ENCODE measurements around the gene DYNLT1.
"Not testable (repeated sequence)": the region's sequence is repeated elsewhere in the genome, so short reads cannot be mapped to it uniquely, and the experiment has no call there.

The DYNLT1 gene

GRCh38 chr6:158672726-158673125 lies 28.2 kb upstream of the DYNLT1 start:
- no peak for DNase-seq (ENCODE audit: low read depth in 1 of 2, low spot score in 1 of 2)
- TF ChIP-seq JUND (IDR thresholded peaks at IDR 0.05; ENCODE audit: low read depth), result no peak
- in situ Hi-C loops (cut with HindIII; ENCODE audit: low pct_unique_long_range_greater_than_20kb, low sequenced_read_pairs), result no loop called here

DNA sequence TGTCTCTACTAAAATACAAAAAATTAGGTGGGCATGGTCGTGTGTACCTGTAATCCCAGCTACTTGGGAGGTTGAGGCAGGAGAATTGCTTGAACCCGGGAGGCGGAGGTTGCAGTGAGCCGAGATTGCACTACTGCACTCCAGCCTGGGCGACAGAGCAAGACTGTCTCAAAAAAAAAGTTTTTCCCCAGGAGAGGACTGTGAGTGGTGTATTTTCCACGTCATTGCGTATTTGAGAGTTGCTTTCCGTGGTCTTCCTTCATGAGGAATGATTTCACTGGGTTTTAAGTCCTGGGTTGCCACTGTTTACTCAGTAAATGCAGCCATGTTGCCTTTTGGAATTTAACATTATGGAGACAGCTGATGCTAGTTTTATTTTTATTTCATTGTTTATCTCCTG lies 27.6 kb upstream of the DYNLT1 start:
- in situ Hi-C loops (cut with HindIII; ENCODE audit: low pct_unique_long_range_greater_than_20kb, low sequenced_read_pairs); DNase-seq (ENCODE audit: low read depth in 1 of 2, low spot score in 1 of 2): not testable (repeated sequence)

DNA sequence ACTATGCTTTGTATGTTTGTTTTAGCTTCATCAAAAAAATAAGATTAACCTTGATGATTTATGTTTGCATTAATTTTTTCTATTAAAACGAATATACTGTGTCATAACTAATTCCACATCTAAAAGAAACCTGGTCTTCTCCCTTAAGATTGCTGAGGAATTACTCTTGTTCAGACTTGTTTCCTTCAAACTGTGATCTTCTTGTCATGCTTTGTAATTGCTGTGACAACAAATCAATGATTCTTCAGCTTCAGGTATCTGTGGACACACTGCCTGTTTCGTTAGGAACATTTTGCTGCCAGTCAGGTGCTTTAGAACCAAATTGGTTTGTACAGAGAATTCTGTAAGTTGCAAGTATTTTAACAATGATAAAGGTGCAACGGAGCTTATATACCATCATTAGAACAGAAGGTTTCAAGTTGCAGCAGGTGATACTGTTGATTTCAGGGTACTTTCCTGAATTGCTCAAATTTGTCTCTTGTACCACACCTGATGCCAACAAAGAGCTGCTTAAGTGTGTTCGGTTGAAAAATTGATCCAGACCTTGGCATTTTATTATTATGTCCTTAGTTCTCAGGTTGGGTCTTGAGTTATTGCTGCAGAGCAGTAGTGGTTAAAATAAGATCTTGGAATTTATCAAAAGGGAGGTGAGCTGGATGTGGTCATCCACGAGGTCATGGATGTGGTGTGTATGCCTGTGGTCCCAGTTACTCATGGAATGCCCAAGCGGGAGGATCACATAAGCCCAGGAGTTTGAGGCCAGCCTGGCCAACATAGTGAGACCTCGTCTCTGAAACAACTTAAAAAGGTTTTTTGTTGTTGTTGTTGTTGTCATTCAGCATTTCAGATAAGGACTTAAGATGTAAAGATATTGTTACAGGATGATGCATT lies 24.8 kb upstream of the DYNLT1 start:
- no peak for TF ChIP-seq JUND (IDR thresholded peaks at IDR 0.05; ENCODE audit: low read depth)
- no peak for DNase-seq (ENCODE audit: low read depth in 1 of 2, low spot score in 1 of 2)
- in situ Hi-C loops (cut with HindIII; ENCODE audit: low pct_unique_long_range_greater_than_20kb, low sequenced_read_pairs), result no loop called here

DNA sequence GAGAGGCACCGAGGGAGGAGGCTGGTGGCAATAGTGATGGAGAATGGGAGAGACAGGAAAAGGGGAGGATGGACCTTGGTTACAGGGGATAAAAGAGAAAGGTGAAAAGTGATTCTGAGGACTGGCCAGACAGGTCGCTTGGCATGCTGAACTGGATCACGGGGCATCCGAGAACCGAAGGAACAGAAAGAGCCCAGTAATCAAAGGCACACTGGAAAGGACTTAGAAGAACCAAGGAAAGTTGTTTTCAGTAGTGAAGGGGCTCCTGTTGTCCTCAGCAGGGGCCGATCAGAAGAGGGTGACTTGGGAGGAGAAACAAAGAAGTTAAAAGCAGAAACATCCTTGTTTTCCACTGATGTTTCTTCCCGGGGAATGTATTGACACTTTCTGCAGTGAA lies 24.2 kb upstream of the DYNLT1 start:
- in situ Hi-C loops (cut with HindIII; ENCODE audit: low pct_unique_long_range_greater_than_20kb, low sequenced_read_pairs), result no loop called here
- TF ChIP-seq JUND (IDR thresholded peaks at IDR 0.05; ENCODE audit: low read depth), result no peak
- DNase-seq (ENCODE audit: low read depth in 1 of 2, low spot score in 1 of 2), result no peak

DNA sequence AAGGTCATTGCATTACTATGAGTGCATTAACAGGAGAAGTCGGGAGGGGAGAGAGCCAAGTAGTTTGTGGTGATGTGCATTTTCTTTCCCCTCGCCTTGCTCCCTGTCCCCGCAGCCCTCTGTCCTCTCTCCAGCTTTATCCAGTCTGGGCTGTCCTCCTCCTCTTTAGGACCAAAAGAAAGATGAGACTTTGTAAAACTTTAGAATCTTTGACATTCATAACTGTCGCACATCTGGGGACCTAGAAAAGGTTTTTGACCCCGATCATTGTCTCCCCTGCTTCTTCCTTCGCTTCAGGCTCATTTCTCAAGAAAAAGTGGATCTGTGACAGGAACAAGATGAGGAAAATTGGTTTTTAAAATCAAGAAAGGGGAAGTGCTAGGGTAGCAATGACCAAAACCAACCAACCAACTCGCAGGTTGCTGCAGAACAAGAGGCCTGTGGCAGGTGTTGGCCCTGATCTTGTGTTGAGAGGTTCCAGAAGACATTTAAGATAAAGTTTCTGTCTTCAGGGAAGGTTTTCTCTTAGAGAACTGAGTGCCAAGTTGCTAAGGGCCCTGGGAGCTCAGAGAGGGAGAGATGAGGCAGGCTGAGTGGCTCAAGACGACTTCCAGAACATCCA lies 22.9 kb upstream of the DYNLT1 start:
- in situ Hi-C loops (cut with HindIII; ENCODE audit: low pct_unique_long_range_greater_than_20kb, low sequenced_read_pairs), result no loop called here
- no peak for TF ChIP-seq JUND (IDR thresholded peaks at IDR 0.05; ENCODE audit: low read depth)
- no peak for DNase-seq (ENCODE audit: low read depth in 1 of 2, low spot score in 1 of 2)

DNA sequence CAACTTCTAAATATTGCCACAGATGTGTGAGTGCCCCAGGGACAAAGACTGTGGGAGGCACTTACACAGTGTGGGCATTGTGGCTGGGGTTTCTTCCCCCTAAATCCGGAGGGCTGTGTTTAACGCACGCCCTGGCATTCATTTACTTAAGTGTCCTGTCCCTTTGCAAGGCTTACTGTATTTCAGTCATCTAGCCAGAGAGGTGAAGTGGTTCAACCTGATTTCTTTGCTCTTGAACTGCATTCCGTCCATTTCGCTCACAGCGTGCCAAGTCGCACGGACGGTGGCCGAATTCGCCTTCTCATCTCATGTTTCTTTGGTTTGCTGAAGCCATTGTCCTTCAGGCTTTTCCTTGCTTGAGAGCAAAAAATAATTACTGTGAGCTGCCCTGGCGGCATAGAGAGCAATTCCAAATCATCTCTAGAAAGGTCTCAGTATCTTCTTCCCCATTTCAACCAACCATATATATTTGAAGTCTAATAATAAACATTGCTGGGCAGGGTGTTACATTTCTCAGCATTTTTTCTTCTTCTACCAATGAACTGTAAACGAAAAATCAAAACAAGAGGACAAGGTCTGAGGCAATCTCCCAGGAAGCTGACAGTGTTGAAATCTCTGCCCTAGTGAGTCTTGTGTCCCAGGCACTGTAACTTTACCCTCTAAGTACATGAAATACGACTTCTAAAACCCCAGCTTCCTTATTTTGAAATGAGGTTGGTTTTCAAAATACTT lies 22.3 kb upstream of the DYNLT1 start:
- in situ Hi-C loops (cut with HindIII; ENCODE audit: low pct_unique_long_range_greater_than_20kb, low sequenced_read_pairs), result no loop called here
- DNase-seq (ENCODE audit: low read depth in 1 of 2, low spot score in 1 of 2), result peak; percentile 65 to 90
- no peak for TF ChIP-seq JUND (IDR thresholded peaks at IDR 0.05; ENCODE audit: low read depth)

DNA sequence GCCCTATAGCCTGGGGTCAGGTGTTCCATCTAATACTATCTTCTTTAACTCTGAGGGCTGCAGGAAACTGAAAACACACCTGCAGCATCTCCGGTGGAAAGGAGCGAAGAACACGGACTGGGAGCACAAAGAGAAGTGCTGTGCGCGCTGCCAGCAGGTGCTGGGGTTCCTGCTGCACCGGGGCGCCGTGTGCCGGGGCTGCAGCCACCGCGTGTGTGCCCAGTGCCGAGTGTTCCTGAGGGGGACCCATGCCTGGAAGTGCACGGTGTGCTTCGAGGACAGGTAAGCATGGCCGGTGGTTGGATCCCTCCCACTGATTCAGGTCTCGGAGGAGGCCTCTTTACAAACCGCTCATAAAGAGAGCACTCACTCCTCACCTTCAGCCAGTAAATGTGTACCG lies 20.8 kb upstream of the DYNLT1 start:
- no peak for DNase-seq (ENCODE audit: low read depth in 1 of 2, low spot score in 1 of 2)
- TF ChIP-seq JUND (IDR thresholded peaks at IDR 0.05; ENCODE audit: low read depth), result no peak
- in situ Hi-C loops (cut with HindIII; ENCODE audit: low pct_unique_long_range_greater_than_20kb, low sequenced_read_pairs), result no loop called here

DNA sequence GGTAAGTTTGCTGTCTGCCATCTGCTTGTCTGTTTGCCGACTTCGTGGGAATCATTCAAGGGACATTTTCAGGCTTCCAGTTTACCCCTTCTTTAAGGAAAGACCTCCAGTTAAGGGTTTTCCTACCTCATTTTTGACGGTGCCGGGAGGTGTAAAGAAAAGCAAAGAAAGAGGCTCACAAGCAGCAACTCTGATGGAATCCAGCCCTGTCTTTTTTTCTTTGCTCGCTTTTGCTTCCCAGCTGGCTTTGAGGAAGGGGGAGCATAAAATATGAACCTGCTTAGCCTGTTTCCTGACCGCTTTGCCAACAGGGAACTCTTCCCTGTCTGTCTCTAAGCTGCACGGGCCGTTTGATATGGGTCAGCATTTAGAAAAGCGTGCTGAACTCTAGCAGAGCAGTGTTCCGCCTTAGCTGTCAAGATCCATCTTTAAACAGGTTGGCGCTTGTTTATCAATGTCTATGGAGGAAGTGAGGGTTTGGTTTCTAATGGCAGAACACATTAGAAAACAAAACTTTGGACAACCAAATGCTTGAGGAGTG lies 19.2 kb upstream of the DYNLT1 start:
- peak in 1 of 2 experiments; percentile 80 for DNase-seq (ENCODE audit: low read depth in 1 of 2, low spot score in 1 of 2)
- in situ Hi-C loops (cut with HindIII; ENCODE audit: low pct_unique_long_range_greater_than_20kb, low sequenced_read_pairs), result no loop called here
- no peak for TF ChIP-seq JUND (IDR thresholded peaks at IDR 0.05; ENCODE audit: low read depth)

GRCh38 chr6:158662954-158663624 lies 18.5 kb upstream of the DYNLT1 start:
- TF ChIP-seq JUND (IDR thresholded peaks at IDR 0.05; ENCODE audit: low read depth), result no peak
- peak in 1 of 2 experiments; percentile 40 for DNase-seq (ENCODE audit: low read depth in 1 of 2, low spot score in 1 of 2)
- in situ Hi-C loops (cut with HindIII; ENCODE audit: low pct_unique_long_range_greater_than_20kb, low sequenced_read_pairs), result no loop called here

DNA sequence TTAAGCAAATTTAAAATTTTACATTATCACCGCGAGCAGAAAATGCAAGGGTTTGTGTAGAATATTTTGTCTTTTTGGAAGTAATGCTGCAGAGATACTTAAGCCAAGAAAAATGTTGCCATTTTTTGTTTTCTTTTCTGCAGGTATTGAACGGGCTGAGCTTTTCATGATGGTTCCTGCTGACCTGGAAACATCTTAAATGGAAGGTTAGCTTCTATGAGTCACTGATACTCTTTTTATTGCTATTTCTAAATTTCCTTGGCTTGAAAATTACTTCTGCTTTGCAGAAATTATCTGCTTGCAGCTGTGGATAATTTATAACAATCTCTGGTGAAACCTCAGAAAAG lies 18.0 kb upstream of the DYNLT1 start:
- in situ Hi-C loops (cut with HindIII; ENCODE audit: low pct_unique_long_range_greater_than_20kb, low sequenced_read_pairs), result no loop called here
- DNase-seq (ENCODE audit: low read depth in 1 of 2, low spot score in 1 of 2), result no peak
- no peak for TF ChIP-seq JUND (IDR thresholded peaks at IDR 0.05; ENCODE audit: low read depth)

DNA sequence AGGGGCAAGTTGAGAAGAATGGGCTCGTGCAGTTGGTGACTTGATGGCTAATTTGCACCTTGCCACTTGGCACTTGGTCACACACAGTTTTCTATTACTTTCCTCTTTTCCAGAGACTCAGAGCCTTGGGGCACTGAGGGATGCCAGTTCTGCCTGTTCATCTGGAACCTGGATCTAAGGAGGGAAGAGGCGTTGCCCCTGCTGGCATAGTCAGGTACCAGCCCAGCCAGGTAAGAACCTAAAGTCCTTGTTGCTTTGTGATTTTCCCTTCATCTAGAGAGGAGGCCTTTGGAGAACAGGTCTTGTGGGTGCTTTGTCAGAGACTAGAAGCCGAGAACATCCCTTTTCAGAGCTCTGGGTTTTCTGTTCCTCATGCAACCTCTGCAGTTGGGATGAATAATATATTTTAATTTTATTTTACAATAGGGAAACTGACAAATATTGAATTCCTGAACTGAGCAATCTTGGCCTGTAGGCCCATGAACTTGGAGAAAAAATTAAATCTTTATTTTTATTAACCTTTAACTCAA lies 16.7 kb upstream of the DYNLT1 start:
- DNase-seq (ENCODE audit: low read depth in 1 of 2, low spot score in 1 of 2), result peak in 1 of 2 experiments; percentile 80
- in situ Hi-C loops (cut with HindIII; ENCODE audit: low pct_unique_long_range_greater_than_20kb, low sequenced_read_pairs), result no loop called here
- no peak for TF ChIP-seq JUND (IDR thresholded peaks at IDR 0.05; ENCODE audit: low read depth)

DNA sequence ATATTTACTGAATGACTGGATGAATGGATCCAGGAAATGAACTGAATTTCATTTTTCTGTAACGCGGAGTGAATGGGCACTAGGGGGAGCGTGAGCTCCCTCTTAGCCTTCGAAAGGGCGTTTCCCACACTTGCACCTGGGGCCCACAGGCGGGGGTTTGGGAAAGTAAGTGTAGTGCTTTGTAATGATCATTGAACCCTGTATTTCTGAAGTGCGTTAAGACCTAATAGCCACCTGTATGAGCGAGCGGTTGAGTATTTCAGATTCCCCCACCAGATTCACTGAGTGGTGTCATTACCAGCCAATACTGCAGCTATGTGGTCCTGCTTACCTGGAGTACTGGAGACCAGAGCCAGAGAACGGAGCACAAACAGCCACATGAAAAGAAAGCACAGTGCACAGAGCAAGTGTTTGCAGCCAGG lies 15.8 kb upstream of the DYNLT1 start:
- peak in 1 of 2 experiments; percentile 74 for DNase-seq (ENCODE audit: low read depth in 1 of 2, low spot score in 1 of 2)
- TF ChIP-seq JUND (IDR thresholded peaks at IDR 0.05; ENCODE audit: low read depth), result no peak
- in situ Hi-C loops (cut with HindIII; ENCODE audit: low pct_unique_long_range_greater_than_20kb, low sequenced_read_pairs), result no loop called here

- DNase-seq (ENCODE audit: low read depth in 1 of 2, low spot score in 1 of 2); in situ Hi-C loops (cut with HindIII; ENCODE audit: low pct_unique_long_range_greater_than_20kb, low sequenced_read_pairs): not testable (repeated sequence)
Observed at GRCh38 chr6:158656986-158657385, 12.4 kb upstream of the DYNLT1 start.

Measured in T47D (cell line).